Mesenchymal stem cell (in vitro differentiated cells and primary cell): ENCODE data around the gene CERS6.

Source experiments
- DNase-seq: peaks from one replicate; pipeline ENCODE4 v3.0.0-alpha.2; 2013
- H2AFZ ChIP-seq: one replicate; pipeline ENCODE4 v1.6.1; 2013; ENCODE audit warnings: low read depth, mild to moderate bottlenecking, control low read depth, inconsistent platforms, low read length, moderate library complexity
- H2AK5ac ChIP-seq: 2 replicates; pipeline ENCODE4 v1.6.1; 2013; ENCODE audit warnings: low read length, moderate library complexity, mild to moderate bottlenecking, inconsistent platforms; ENCODE audit not compliant: severe bottlenecking
- H2BK120ac ChIP-seq: one replicate; pipeline ENCODE4 v1.6.1; 2013; ENCODE audit warnings: low read depth, mild to moderate bottlenecking, inconsistent platforms, low read length, moderate library complexity
- H2BK12ac ChIP-seq, 2 experiments: one replicate each; pipeline ENCODE4 v1.6.1; 2013; ENCODE audit warnings: inconsistent platforms in 2 of 2, low read length in 2 of 2, mild to moderate bottlenecking in 2 of 2, moderate library complexity in 2 of 2, control low read depth in 1 of 2
- H2BK15ac ChIP-seq: one replicate; pipeline ENCODE4 v1.6.1; 2013; ENCODE audit warnings: mild to moderate bottlenecking, low read depth, inconsistent platforms; ENCODE audit not compliant: poor library complexity, severe bottlenecking
- H2BK5ac ChIP-seq: 2 replicates; pipeline ENCODE4 v1.6.1; 2013; ENCODE audit warnings: low read depth, mild to moderate bottlenecking, low read length, control low read depth, inconsistent platforms; ENCODE audit not compliant: poor library complexity, severe bottlenecking
- H3K14ac ChIP-seq, 2 experiments: one replicate each; pipeline ENCODE4 v1.6.1; 2013; ENCODE audit warnings: inconsistent platforms in 2 of 2, low read length in 2 of 2, control low read depth in 1 of 2, mild to moderate bottlenecking in 1 of 2, moderate library complexity in 1 of 2
- H3K18ac ChIP-seq, 2 experiments: one replicate each; pipeline ENCODE4 v1.6.1; 2013; ENCODE audit warnings: inconsistent platforms in 2 of 2, low read length in 2 of 2, control low read depth in 1 of 2, low read depth in 1 of 2, mild to moderate bottlenecking in 1 of 2
- H3K23ac ChIP-seq, 2 experiments: one replicate each; pipeline ENCODE4 v1.6.1; 2013; ENCODE audit warnings: inconsistent platforms in 2 of 2, low read length in 2 of 2, mild to moderate bottlenecking in 2 of 2, moderate library complexity in 2 of 2, control low read depth in 1 of 2
- H3K27ac ChIP-seq: 2 replicates; pipeline ENCODE4 v1.5.1; 2013; ENCODE audit warnings: mild to moderate bottlenecking, moderate library complexity, low read length, control low read depth, inconsistent platforms; ENCODE audit not compliant: poor library complexity, severe bottlenecking
- H3K27me3 ChIP-seq, 2 experiments: 2 replicates each; pipeline versions ENCODE4 v1.6.1 to v1.7.0; 2013; ENCODE audit warnings: low read length in 2 of 2, mild to moderate bottlenecking in 2 of 2, moderate library complexity in 2 of 2, control low read depth in 1 of 2, inconsistent platforms in 1 of 2; ENCODE audit not compliant: control insufficient read depth in 1 of 2, insufficient read depth in 1 of 2
- H3K36me3 ChIP-seq, 2 experiments: 2 replicates each; pipeline versions ENCODE4 v1.6.1 to v1.7.0; 2013; ENCODE audit warnings: low read length in 2 of 2, control low read depth in 1 of 2, inconsistent platforms in 1 of 2, low read depth in 1 of 2, mild to moderate bottlenecking in 1 of 2; ENCODE audit not compliant: insufficient read depth in 2 of 2, control insufficient read depth in 1 of 2
- H3K4ac ChIP-seq, 2 experiments: one replicate each; pipeline ENCODE4 v1.6.1; 2013; ENCODE audit warnings: inconsistent platforms in 2 of 2, low read length in 2 of 2, mild to moderate bottlenecking in 2 of 2, moderate library complexity in 2 of 2, control low read depth in 1 of 2, low read depth in 1 of 2
- H3K4me1 ChIP-seq: 2 replicates; pipeline ENCODE4 v1.6.1; 2013; ENCODE audit warnings: low read depth, low read length, control low read depth; ENCODE audit not compliant: control insufficient read depth, insufficient read depth
- H3K4me2 ChIP-seq: 2 replicates; pipeline ENCODE4 v1.6.1; 2013; ENCODE audit warnings: low read length, mild to moderate bottlenecking, inconsistent platforms; ENCODE audit not compliant: poor library complexity, severe bottlenecking
- H3K4me3 ChIP-seq, 2 experiments: 2 replicates each; pipeline versions ENCODE4 v1.5.1 to v1.7.0; 2013; ENCODE audit warnings: low read length in 2 of 2, mild to moderate bottlenecking in 2 of 2, control low read depth in 1 of 2, low read depth in 1 of 2; ENCODE audit not compliant: insufficient read depth in 1 of 2
- H3K79me1 ChIP-seq: replicated peaks from 2 replicates; pipeline ENCODE4 v1.6.1; 2013; ENCODE audit warnings: mild to moderate bottlenecking, control low read depth, low read length, inconsistent platforms; ENCODE audit not compliant: poor library complexity, severe bottlenecking
- H3K9ac ChIP-seq: 2 replicates; pipeline ENCODE4 v1.7.0; 2013; ENCODE audit warnings: mild to moderate bottlenecking, low read length, moderate library complexity
- H3K9me3 ChIP-seq: 2 replicates; pipeline ENCODE4 v1.7.0; 2013; ENCODE audit warnings: mild to moderate bottlenecking, low read length; ENCODE audit not compliant: control insufficient read depth
- H4K8ac ChIP-seq: one replicate; pipeline ENCODE4 v1.6.1; 2013; ENCODE audit warnings: inconsistent platforms, mild to moderate bottlenecking, low read length, moderate library complexity
- H4K91ac ChIP-seq: one replicate; pipeline ENCODE4 v1.6.1; 2013; ENCODE audit warnings: mild to moderate bottlenecking, low read length, inconsistent platforms
- WGBS: methylation state at CpG from one replicate; pipeline ENCODE4 v1.1.7; 2013; ENCODE audit warnings: mixed read lengths; 5-methylcytosine and 5-hydroxymethylcytosine counted together

Gene CERS6

DNA sequence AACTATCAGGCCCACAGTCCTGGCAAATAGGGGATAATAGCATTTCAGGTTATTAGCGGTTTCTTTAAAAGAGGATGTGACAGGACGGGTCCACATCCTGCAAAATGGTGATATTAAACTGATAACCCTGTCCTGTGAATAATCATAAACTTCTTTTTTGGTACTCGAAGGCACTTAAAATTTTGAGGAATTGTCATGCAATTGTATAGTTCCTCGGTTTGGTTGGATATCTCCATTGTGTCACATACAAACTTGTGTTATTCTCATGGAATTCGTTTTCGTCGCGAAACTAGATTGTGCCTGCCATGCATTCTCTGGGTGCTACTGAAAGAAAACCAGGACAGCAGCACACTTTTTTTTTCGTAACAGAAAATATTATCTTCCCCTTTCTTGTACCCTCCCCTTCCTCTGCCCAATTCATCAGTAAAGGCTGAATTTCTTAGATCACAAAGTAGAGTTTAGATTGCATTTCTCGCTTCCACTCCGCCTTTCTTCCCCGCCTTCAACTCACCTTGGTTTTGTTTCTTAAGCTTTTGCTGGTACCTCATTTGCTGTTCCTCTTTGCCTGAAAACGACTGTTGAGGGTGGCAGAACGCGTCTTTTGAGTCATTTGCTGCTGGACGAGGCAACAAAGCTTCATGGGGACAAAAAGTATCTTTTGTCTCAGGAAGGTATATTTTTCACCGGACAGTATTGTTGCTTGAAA lies 1.3 kb downstream of the CERS6 start:
- peak overlapping the region in 1 of 2 experiments; percentile 12 for H3K18ac ChIP-seq
- H3K23ac ChIP-seq: peak overlapping the region in 1 of 2 experiments; percentile 97
- H3K27me3 ChIP-seq: no peaks in the 10 kb centered on the region
- H2BK5ac ChIP-seq: no peak overlapping the region
- H3K27ac ChIP-seq: no peak overlapping the region
- peaks cover 4% of the 10 kb centered on the region for H3K4me1 ChIP-seq
- H3K4me2 ChIP-seq: peak overlapping the region; percentile 90
- DNase-seq: no peak
- H3K4me3 ChIP-seq: peak overlapping the region; percentile 85 to 94
- H4K8ac ChIP-seq: no peak overlapping the region
- H3K14ac ChIP-seq: no peak overlapping the region
- peaks cover 14% of the 10 kb centered on the region for H3K79me1 ChIP-seq
- H2BK120ac ChIP-seq: no peak overlapping the region
- H2BK12ac ChIP-seq: no peak overlapping the region
- no peaks in the 10 kb centered on the region for H3K36me3 ChIP-seq
- no peak overlapping the region for H2AK5ac ChIP-seq
- WGBS: 11% methylated on average over 17 of the region's 17 CpGs
- no peak overlapping the region for H4K91ac ChIP-seq
- peak overlapping the region; percentile 83 for H2AFZ ChIP-seq
- no peak overlapping the region for H3K4ac ChIP-seq
- H2BK15ac ChIP-seq: no peak overlapping the region
- H3K9ac ChIP-seq: peak overlapping the region; percentile 81
- H3K9me3 ChIP-seq: no peaks in the 10 kb centered on the region

DNA sequence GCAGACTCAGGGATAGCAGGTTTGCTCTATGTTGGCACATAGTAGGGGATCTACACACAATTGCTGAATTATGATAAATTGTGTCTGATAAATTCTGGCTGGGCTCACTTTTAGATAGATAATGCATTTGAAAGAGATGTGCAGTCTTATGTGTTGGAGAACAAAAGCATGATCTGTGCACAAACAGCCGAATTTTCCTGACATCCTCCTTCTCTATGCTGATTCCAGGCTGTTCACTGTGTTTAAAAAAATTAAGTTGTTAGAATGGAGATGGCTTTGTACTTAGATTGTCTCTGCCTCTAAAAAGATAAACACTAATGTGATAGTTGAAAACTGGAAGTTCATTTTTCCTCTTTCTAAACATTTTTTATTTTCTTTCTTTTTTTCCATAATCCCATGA lies 2.1 kb downstream of the CERS6 start:
- H3K79me1 ChIP-seq: peaks cover 17% of the 10 kb centered on the region

DNA sequence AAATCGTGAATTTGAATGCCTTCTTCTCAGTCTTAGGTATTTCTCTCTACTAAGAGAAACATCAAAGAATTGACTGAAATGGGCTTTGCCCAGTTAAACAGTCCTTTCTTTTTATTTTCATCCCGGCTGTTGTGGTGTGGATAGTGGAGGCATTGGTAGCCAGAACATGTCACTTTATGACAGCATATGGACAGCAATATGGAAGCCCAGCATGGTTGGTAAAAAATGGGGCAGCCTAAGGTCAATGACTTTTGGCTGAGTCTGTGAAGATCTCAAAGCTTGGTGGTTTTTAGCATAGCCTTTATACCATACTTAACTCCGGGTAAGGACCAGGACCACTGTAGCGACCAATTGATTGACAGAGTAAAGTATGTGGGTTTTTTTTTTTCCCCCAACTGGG lies 3.2 kb downstream of the CERS6 start:
- Histone ChIP-seq H3K9me3 (no peaks in the 10 kb centered on the region), H3K27ac (no peak overlapping the region), H4K8ac (no peak overlapping the region), H2AK5ac (no peak overlapping the region), H2BK15ac (no peak overlapping the region), H2BK120ac (no peak overlapping the region), H3K4me3 (no peak overlapping the region), H3K23ac (no peak overlapping the region), H4K91ac (no peak overlapping the region), H2BK5ac (no peak overlapping the region), H3K14ac (no peak overlapping the region), H3K36me3 (no peaks in the 10 kb centered on the region), H3K4ac (no peak overlapping the region), H3K4me1 (peaks cover 4% of the 10 kb centered on the region), H3K79me1 (peaks cover 22% of the 10 kb centered on the region), H3K9ac (no peak overlapping the region), H2AFZ (no peak overlapping the region), H2BK12ac (no peak overlapping the region), H3K27me3 (no peaks in the 10 kb centered on the region), H3K4me2 (no peak overlapping the region), H3K18ac (no peak overlapping the region)
- WGBS: 100% methylated on average over 2 of the region's 4 CpGs
- no peak for DNase-seq

More for the DNA sequence above, 2.1 kb downstream of the CERS6 start:
- Histone ChIP-seq H3K4me3 (peak overlapping the region in 1 of 2 experiments; percentile 21), H2BK15ac (no peak overlapping the region), H4K8ac (no peak overlapping the region), H3K14ac (no peak overlapping the region), H3K4me1 (peaks cover 4% of the 10 kb centered on the region), H2BK12ac (no peak overlapping the region), H3K18ac (no peak overlapping the region), H2BK5ac (no peak overlapping the region), H3K9ac (no peak overlapping the region), H3K4me2 (no peak overlapping the region), H3K36me3 (no peaks in the 10 kb centered on the region), H2BK120ac (no peak overlapping the region), H3K4ac (no peak overlapping the region), H3K27ac (no peak overlapping the region), H2AK5ac (no peak overlapping the region), H3K27me3 (no peaks in the 10 kb centered on the region), H3K23ac (no peak overlapping the region), H4K91ac (no peak overlapping the region), H3K9me3 (no peaks in the 10 kb centered on the region), H2AFZ (no peak overlapping the region)
- no peak for DNase-seq
- no CpG with 5 or more reads among the region's 1 CpG for WGBS

DNA sequence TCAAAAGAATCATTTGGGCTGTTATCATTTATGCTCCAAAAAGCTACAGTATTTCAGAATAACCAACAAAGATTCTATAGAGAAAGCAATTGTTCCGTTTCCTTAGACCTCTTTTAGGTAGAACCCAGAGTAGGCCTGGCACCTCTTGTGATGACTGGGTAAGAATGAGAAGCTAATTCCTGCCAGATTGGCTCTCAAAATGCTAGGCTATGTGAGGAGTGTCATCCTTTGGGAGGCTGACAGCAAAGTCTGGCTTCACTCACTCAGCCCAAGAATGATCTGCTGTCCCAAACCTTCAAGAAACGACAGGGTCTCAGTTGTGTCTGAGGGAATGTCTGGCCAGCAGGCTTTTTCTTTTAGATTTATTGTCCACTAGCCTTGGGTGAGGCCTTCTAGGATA lies 4.5 kb downstream of the CERS6 start:
- Histone ChIP-seq H3K4me1 (peaks cover 3% of the 10 kb centered on the region), H3K9me3 (no peaks in the 10 kb centered on the region), H4K91ac (no peak overlapping the region), H4K8ac (no peak overlapping the region), H3K27me3 (no peaks in the 10 kb centered on the region), H3K9ac (no peak overlapping the region), H3K4ac (no peak overlapping the region), H3K79me1 (peaks cover 28% of the 10 kb centered on the region), H2AK5ac (no peak overlapping the region), H3K18ac (no peak overlapping the region), H2BK12ac (no peak overlapping the region), H2AFZ (no peak overlapping the region), H3K14ac (no peak overlapping the region), H3K4me2 (no peak overlapping the region), H2BK15ac (no peak overlapping the region), H2BK5ac (no peak overlapping the region), H3K23ac (no peak overlapping the region), H2BK120ac (no peak overlapping the region), H3K27ac (no peak overlapping the region), H3K4me3 (no peak overlapping the region), H3K36me3 (no peaks in the 10 kb centered on the region)
- WGBS: 45% methylated on average over 2 of the region's 2 CpGs
- DNase-seq: no peak
